Astrocyte (in vitro differentiated cells and primary cell): ENCODE data around the gene MAGIX. TPM values are rescaled to one million over a fixed set of nuclear protein-coding genes. Genes with fewer than 3 reads are reported as not detected.

Experiments
- DNase-seq: peaks from one replicate; pipeline ENCODE4 v3.0.0-alpha.2; 2010; ENCODE audit warnings: low read depth
- FAIRE-seq: peaks from 2 replicates; lab custom pipeline; 2011; peaks lifted over from hg19 to GRCh38; lab: Jason Lieb, UNC
- H2AFZ ChIP-seq: 2 replicates; pipeline ENCODE4 v1.6.0; 2012; ENCODE audit warnings: low read depth, low read length, inconsistent platforms
- H3K27ac ChIP-seq: 2 replicates; pipeline ENCODE4 v1.5.1; 2011; ENCODE audit warnings: low read depth, low read length, inconsistent platforms
- H3K27me3 ChIP-seq: 2 replicates; pipeline ENCODE4 v1.6.0; 2011; ENCODE audit warnings: low read length, inconsistent platforms; ENCODE audit not compliant: insufficient read depth
- H3K36me3 ChIP-seq: 2 replicates; pipeline ENCODE4 v1.5.1; 2011; ENCODE audit warnings: low read length, inconsistent platforms; ENCODE audit not compliant: insufficient read depth
- H3K4me1 ChIP-seq: 2 replicates; pipeline ENCODE4 v1.5.1; 2011; ENCODE audit warnings: low read length, inconsistent platforms; ENCODE audit not compliant: insufficient read depth
- H3K4me2 ChIP-seq: 2 replicates; pipeline ENCODE4 v1.6.0; 2012; ENCODE audit warnings: low read length, inconsistent platforms
- H3K4me3 ChIP-seq: 2 replicates; pipeline ENCODE4 v1.5.1; 2011; ENCODE audit warnings: low read depth, mild to moderate bottlenecking, low read length, inconsistent platforms; ENCODE audit not compliant: insufficient read depth
- H3K79me2 ChIP-seq: 2 replicates; pipeline ENCODE4 v1.6.0; 2012; ENCODE audit warnings: mild to moderate bottlenecking, low read length, inconsistent platforms; ENCODE audit not compliant: insufficient read depth
- H3K9ac ChIP-seq: 2 replicates; pipeline ENCODE4 v1.6.0; 2012; ENCODE audit warnings: mild to moderate bottlenecking, low read length, inconsistent platforms
- H3K9me3 ChIP-seq: 2 replicates; pipeline ENCODE4 v1.5.1; 2012; ENCODE audit warnings: low read depth, mild to moderate bottlenecking, low read length, inconsistent platforms; ENCODE audit not compliant: insufficient read depth
- H4K20me1 ChIP-seq: 2 replicates; pipeline ENCODE4 v1.6.0; 2012; ENCODE audit warnings: low read length, inconsistent platforms; ENCODE audit not compliant: insufficient read depth
- H3K27ac Mint-ChIP-seq: one replicate; pipeline ENCODE4 v1.8.0; 2021; ENCODE audit warnings: mild to moderate bottlenecking, mixed read lengths; ENCODE audit not compliant: unreplicated experiment
- H3K27me3 Mint-ChIP-seq: one replicate; pipeline ENCODE4 v1.8.0; 2021; ENCODE audit warnings: low read depth, mixed read lengths; ENCODE audit not compliant: unreplicated experiment
- H3K36me3 Mint-ChIP-seq: one replicate; pipeline ENCODE4 v1.8.0; 2021; ENCODE audit warnings: low read depth, mixed read lengths; ENCODE audit not compliant: unreplicated experiment
- H3K4me1 Mint-ChIP-seq: one replicate; pipeline ENCODE4 v1.8.0; 2021; ENCODE audit warnings: low read depth, mixed read lengths; ENCODE audit not compliant: unreplicated experiment
- H3K4me3 Mint-ChIP-seq: one replicate; pipeline ENCODE4 v1.8.0; 2021; ENCODE audit warnings: mild to moderate bottlenecking, moderate library complexity, mixed read lengths; ENCODE audit not compliant: unreplicated experiment
- H3K9me3 Mint-ChIP-seq: one replicate; pipeline ENCODE4 v1.8.0; 2021; ENCODE audit warnings: mild to moderate bottlenecking, mixed read lengths; ENCODE audit not compliant: unreplicated experiment
- CTCF ChIP-seq: IDR thresholded peaks from 2 replicates; pipeline ENCODE4 v1.5.1; 2011; ENCODE audit warnings: low read depth, mild to moderate bottlenecking, inconsistent platforms, low read length, moderate library complexity; ENCODE audit not compliant: insufficient read depth
- EZH2 ChIP-seq: IDR thresholded peaks from 2 replicates; pipeline ENCODE4 v1.6.1; 2012; ENCODE audit warnings: mild to moderate bottlenecking, low read length, inconsistent platforms; ENCODE audit not compliant: insufficient read depth
- total RNA-seq: library from RNA; stranded (reverse); gene quantifications from 2 replicates; pipeline ENCODE4 v1.2.1, GENCODE V29; 2021

MAGIX gene
- total RNA-seq, 1 donor from 2014 or later = 1.2 TPM

DNA sequence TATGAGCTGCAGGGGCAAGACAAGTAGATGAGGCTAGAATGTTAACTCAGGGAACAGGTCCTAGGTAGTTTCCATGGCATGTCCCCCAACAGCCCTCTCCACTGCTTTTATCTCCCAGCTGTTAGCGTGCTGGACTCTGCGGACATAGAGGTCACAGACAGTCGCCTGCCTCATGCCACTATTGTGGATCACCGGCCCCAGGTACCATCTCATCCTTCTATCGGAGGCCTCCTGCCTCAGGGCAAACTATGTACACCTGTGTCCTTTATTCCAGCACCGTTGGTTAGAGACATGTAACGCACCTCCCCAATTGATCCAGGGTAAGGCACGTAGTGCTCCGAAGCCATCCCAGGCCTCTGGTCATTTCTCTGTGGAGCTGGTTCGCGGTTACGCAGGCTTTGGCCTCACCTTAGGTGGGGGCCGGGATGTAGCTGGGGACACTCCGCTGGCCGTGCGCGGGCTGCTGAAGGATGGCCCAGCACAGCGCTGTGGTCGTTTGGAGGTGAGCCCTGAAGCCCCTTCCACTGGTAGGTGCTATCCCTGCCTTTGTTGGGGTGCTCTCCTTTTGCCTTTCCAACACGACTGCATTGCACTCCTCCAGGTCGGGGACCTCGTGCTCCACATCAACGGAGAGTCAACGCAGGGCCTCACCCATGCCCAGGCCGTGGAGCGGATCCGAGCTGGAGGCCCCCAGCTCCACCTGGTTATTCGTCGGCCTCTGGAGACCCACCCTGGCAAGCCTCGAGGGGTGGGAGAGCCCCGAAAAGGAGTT lies 2.2 kb downstream of the MAGIX start:
- Histone ChIP-seq H3K4me1 (peaks cover 15% of the 10 kb centered on the region), H2AFZ (no peak overlapping the region), H3K27ac (no peak overlapping the region), H3K36me3 (no peaks in the 10 kb centered on the region), H4K20me1 (no peaks in the 10 kb centered on the region), H3K27me3 (no peaks in the 10 kb centered on the region), H3K9ac (no peak overlapping the region), H3K79me2 (no peaks in the 10 kb centered on the region), H3K4me2 (peak overlapping the region; percentile 83), H3K4me3 (no peak overlapping the region), H3K9me3 (no peaks in the 10 kb centered on the region)
- no peaks in the 10 kb centered on the region for H3K36me3 Mint-ChIP-seq
- peaks cover 4% of the 10 kb centered on the region for H3K4me1 Mint-ChIP-seq
- TF ChIP-seq EZH2 (no peak), CTCF (no peak)
- FAIRE-seq (no peak), DNase-seq (no peak)
- no peaks in the 10 kb centered on the region for H3K9me3 Mint-ChIP-seq
- no peak overlapping the region for H3K27ac Mint-ChIP-seq
- H3K27me3 Mint-ChIP-seq = no peaks in the 10 kb centered on the region
- H3K4me3 Mint-ChIP-seq = no peak overlapping the region

DNA sequence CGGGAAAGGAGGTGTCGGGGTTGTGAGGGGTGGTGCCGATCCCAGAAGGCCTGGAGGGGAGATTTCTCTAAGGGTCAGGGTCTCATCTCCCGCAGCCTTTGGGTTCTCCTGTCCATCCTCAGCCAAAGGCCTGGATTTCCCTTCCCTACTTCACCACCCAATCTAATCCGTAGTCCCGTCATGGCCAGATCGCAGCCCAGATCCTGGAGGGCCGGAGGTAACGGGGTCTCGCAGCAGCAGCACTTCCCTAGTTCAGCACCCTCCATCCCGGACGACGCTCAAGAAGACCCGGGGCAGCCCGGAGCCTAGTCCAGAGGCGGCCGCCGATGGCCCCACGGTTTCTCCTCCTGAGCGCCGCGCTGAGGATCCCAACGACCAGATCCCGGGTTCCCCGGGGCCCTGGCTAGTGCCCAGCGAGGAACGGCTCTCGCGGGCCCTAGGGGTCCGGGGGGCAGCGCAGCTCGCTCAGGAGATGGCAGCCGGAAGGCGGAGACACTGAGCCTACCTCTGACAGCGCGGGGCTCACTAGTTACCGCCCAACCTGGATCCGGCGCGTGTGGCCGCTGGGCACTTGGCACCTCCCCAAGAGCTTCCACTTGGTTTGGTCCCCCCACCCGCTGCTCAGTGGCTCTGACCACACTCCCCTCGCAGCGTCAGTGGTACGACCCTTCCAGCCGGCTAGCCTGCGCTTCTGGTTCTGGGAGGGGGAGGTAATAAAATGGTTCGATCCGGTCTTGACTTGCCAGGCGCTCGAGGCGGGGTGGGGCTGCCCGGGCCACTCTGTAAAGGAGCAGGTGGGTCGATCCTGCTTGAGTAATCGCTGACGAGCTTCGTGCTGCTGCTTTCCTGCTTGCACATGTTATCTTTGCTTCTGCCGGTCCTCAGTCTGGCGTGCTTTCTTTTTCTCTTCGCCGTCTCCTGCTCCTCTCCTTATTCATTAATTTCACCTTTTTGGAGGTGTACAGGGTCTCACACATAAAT lies 3.6 kb downstream of the MAGIX start:
- H3K79me2 ChIP-seq = no peaks in the 10 kb centered on the region
- peak overlapping the region; percentile 56 for H3K4me3 ChIP-seq
- no peak for TF ChIP-seq CTCF
- TF ChIP-seq EZH2 = no peak
- H3K36me3 ChIP-seq = no peaks in the 10 kb centered on the region
- Mint-ChIP-seq H3K27me3 (no peaks in the 10 kb centered on the region), H3K27ac (no peak overlapping the region), H3K36me3 (no peaks in the 10 kb centered on the region), H3K4me3 (peak overlapping the region; percentile 74), H3K9me3 (no peaks in the 10 kb centered on the region), H3K4me1 (peaks cover 4% of the 10 kb centered on the region)
- FAIRE-seq = no peak
- DNase-seq = peak; percentile 68
- peak overlapping the region; percentile 89 for H3K4me2 ChIP-seq
- H3K9me3 ChIP-seq = no peaks in the 10 kb centered on the region
- no peaks in the 10 kb centered on the region for H3K27me3 ChIP-seq
- peak overlapping the region; percentile 82 for H3K9ac ChIP-seq
- H3K27ac ChIP-seq = peak overlapping the region; percentile 76
- H2AFZ ChIP-seq = no peak overlapping the region
- no peaks in the 10 kb centered on the region for H4K20me1 ChIP-seq
- H3K4me1 ChIP-seq = peaks cover 15% of the 10 kb centered on the region
